AML-193 (cell line): Measurements from ENCODE around the gene HBA1.
"Not testable (repeated sequence)": the region's sequence is repeated elsewhere in the genome, so short reads cannot be mapped to it uniquely, and the experiment has no call there.

Experiments used
- DNase-seq, 2 experiments: peaks; one replicate each; lab custom pipeline; 2025; lab: John Stamatoyannopoulos, UW

HBA1 gene

DNA sequence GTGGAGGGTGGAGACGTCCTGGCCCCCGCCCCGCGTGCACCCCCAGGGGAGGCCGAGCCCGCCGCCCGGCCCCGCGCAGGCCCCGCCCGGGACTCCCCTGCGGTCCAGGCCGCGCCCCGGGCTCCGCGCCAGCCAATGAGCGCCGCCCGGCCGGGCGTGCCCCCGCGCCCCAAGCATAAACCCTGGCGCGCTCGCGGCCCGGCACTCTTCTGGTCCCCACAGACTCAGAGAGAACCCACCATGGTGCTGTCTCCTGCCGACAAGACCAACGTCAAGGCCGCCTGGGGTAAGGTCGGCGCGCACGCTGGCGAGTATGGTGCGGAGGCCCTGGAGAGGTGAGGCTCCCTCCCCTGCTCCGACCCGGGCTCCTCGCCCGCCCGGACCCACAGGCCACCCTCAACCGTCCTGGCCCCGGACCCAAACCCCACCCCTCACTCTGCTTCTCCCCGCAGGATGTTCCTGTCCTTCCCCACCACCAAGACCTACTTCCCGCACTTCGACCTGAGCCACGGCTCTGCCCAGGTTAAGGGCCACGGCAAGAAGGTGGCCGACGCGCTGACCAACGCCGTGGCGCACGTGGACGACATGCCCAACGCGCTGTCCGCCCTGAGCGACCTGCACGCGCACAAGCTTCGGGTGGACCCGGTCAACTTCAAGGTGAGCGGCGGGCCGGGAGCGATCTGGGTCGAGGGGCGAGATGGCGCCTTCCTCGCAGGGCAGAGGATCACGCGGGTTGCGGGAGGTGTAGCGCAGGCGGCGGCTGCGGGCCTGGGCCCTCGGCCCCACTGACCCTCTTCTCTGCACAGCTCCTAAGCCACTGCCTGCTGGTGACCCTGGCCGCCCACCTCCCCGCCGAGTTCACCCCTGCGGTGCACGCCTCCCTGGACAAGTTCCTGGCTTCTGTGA, at the start of gene HBA1:
HBA1 (plus strand) TSS at position 204 of the 906 bp plus-strand sequence; CDS start at position 241, 37 bp downstream.
- not testable (repeated sequence) for DNase-seq

DNA sequence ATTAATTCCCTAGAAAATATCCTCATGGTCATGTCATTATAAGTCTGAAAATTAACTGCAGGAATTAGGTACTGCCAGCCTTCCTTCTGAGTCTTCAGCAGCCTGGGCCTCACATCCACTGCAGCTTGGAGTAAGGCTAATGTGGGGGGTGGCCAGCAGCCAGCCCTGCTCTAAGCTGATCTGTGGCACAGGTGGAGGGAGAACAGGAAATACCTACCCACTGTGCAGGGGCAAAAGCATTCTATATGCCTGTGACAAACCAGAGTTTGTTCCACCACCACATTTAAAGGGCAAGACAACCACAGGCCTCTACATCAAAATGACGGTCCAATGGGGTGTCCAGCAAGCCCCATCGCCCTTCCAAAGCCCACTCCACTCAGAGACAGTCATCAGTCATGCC, 47.4 kb upstream of the HBA1 start:
- no peak for DNase-seq

DNA sequence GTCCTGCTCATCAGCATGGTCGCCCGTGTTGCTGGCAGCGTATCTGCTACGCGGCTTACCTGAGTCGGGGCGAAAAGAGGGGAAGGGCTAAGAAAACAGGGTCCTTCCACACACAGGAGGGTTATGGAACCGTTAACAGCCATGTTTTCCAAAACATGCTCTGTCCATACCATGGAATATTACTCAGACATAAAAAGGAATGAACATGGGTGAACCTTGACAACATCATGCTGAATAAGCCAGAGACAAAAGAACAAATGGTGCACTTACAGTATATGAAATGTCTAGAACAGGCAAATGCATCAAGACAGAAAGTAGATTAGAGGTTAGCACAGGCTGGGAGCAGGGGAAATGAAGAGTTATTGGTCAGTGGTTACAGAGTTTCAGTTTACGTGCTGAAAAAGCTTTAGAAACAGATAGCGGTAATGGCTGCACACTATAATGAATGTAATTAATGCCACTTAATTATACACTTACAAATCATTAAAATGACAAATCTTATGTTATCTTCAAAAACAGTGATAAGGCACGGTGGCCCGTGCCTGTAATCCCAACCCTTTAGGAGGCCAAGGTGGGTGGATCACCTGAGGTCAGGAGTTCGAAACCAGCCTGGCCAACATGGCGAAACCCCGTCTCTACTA, 45.8 kb upstream of the HBA1 start:
- no peak for DNase-seq

DNA sequence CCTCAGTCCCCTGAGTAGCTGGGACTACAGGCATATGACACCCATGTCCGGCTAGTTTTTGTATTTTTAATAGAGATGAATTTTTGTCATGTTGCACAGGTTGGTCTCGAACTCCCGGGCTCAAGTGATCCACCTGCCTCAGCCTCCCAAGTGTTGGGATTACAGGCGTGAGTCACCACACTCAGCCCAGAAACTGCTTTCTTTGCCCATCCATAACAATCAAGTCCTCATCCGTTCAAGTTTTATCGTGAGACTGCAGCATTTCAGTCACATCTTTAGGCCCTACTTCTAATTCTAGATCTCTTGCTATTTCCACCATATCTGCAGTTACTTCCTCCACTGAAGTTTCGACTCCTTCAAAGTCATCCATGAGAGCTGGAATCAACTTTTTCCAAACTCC, 44.4 kb upstream of the HBA1 start:
- no peak for DNase-seq

DNA sequence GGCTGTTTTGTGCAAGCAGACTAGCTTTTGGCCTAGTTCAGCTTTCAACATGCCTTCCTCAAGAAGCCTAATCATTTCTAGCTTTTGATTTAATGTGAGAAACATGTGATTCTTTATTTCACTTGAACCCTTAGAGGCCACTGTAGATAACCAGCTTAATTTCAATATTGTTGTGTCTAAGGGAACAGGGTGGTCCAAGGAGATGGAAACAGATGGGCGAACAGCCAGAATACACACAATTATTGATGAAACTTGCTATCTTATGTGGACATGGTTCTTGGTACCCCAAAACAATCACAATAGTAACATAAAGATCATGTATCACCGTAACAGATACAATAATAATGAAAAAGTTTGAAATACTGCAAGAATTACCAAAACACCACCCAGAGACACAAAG, 42.8 kb upstream of the HBA1 start:
- no peak for DNase-seq

DNA sequence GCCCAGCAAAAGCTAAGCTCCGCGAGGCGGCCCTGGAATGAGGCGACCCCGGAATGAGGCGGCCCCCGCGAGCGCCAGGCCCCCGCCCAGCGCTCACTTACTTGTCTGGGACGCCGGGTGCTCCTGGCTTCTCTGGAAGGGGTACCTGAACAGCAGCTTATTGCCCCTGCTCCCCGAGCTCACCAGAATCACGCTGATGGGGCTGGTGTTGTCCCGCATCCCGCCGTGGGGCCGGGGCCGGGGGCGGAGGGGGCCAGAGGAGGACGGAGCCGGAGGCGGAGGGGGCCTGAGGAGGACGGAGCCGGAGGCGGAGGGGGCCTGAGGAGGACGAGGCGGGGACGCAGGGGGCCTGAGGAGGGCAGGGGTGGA, 38.4 kb upstream of the HBA1 start:
- DNase-seq = no peak

DNA sequence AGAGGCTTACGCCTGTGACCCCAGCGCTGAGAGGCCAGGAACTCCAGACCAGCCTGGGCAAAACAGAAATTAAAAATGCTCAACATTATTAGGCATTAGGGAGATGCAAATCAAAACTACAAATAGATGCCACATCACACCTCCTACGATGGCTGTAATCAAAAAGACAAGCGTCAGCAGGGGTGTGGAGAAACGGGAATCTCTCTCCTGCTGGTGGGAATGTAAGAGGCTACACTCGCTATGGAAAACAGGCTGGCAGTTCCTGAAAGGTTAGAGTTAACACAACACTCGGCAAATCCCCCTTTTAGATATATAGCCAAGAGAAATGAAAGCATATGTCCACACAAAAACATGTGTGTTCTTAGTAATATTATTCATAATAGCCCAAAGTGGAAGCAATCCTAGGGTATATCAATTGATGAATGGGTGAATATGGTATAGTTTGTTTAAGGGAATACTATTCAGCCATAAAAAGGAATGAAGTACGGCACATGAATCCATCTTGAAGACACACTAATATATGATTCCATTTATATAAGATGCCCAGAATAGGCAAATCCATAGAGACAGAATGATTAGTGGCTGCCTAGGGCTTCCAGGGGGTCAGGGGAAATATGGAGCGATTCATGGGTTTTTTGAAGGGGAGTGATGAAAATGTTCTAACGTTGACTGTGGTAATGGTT, 36.2 kb upstream of the HBA1 start:
- DNase-seq = no peak

DNA sequence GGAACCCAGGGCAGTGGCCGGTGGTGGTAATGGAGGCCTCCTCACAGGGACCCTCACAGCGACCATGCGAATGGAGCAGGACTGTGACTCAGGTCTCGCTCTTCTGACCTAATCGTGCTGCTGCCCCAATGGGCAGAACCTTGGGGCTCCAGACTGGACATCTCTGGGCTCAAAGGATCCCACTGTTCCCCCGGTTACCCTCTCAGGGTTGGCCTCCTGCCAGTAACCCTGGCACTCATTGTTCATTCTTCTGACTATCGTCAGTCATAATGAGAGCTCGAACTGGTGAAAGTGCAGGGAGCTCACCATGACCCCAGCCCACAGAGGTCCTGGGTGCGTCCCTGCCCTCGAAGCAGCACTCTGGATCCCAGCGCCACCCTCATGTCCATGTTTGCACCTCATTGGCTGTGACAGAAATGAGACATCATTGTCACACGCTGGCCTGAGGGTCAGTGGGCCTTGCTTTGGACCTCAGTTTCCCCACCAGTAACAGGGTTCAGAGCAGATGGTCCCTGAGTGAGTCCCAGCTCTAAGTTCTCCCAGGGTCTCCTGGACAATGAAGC, 34.0 kb upstream of the HBA1 start:
- no peak for DNase-seq

DNA sequence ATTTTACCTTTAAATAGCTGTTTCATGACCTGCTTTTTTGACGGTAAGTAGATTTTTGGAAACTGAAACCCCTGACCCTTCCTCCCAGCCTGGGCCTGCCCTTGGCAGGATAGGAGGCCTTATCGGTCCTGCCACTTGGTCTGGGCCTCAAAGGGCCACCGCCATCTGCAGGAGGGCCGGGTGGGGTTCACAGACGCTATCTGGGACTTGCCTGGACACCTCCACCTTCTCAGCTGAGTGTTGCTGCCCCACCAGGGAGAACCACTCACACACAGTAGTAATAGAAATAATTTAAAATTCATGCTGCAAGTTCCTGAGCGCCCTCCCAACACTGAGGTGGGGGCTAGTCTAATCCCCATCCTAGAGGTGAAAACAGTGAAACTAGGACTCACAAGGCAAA, 33.4 kb upstream of the HBA1 start:
- DNase-seq = no peak

DNA sequence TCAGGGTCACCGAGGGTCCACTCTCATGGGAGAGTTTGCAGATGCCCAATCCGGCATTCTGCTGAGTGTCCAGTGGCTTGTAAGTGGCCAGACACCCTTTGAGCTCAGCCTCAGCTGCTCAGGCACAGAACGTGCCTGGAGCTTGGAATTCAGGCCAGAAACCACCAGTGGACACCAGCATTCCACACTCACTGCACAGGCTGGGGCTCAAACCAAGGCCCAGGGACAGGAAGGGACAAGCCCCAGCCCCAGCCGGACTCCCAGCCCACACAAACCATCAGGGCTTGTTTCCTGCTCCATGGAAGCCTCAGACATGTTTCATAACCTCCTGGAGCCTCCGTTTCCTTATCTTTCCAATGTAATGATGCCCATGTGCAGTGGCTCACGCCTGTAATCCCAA, 33.0 kb upstream of the HBA1 start:
- DNase-seq = no peak

DNA sequence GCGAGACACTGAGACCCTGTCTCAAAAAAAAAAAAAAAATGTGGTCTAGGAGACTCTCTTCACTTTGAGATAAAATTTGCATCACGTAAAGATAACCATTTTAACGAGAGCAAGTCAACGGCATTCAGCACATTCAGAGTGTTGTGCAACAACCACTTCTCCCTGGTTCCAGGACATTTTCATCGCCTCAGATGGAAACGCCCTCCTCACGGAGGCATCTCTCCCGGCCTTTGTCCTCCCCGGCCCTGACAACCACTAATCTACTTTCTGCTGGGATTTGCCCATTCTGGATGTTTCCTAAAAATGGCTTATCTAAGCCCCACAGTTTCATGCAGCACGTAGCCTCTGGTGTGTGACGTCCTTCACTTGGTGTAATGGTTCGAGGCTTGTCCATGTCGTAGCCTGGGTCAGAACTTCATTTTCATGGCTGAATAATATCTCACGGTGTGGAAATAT, 31.7 kb upstream of the HBA1 start:
- no peak for DNase-seq

DNA sequence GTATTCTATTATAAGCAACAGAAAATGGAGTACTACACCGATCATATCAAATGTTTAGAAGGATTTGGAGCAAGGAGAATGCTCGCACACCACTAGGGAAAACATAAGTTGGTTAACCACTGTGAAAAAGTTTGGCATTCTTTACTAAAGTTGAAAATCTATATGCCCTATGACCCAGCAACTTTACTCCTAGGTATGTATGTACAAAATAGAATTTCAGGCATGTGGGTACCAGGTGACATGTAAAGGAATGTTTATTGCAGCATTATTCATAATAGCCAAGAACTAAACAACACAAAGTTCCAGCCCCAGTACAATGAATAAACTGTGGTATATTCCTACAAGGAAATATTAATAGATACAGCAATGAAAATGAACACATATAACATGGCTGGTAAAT, 29.8 kb upstream of the HBA1 start:
- DNase-seq = no peak

DNA sequence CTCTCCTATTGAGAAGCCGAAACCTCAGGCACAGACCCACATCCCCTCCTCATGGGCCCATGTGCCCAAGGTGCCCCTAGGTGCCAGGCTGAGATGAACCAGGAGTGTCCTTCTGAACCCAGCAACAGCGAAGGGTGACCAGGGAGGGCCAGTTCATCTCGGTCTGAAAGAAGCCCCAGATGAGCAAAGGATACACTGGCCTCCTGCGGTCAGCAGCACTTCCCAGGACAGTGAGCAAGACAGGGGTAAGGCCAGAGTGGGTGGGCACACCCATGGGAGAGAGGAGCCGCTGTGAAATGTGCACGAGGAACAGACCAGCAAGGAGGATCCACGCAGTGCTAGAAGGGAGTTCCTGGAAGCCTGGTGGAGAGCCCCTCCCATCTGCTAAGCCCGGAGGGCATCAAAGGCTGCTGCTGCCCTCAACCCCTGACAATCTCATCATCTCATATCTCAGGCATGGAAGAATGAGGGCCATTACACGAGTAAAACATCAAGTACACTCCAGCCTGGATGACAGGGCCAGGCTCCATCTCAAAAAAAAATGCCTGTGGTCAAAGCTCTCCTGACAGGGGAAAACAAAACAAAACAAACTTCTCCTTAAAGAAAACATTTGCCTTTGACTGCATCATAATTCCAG, 27.3 kb upstream of the HBA1 start:
- no peak for DNase-seq

DNA sequence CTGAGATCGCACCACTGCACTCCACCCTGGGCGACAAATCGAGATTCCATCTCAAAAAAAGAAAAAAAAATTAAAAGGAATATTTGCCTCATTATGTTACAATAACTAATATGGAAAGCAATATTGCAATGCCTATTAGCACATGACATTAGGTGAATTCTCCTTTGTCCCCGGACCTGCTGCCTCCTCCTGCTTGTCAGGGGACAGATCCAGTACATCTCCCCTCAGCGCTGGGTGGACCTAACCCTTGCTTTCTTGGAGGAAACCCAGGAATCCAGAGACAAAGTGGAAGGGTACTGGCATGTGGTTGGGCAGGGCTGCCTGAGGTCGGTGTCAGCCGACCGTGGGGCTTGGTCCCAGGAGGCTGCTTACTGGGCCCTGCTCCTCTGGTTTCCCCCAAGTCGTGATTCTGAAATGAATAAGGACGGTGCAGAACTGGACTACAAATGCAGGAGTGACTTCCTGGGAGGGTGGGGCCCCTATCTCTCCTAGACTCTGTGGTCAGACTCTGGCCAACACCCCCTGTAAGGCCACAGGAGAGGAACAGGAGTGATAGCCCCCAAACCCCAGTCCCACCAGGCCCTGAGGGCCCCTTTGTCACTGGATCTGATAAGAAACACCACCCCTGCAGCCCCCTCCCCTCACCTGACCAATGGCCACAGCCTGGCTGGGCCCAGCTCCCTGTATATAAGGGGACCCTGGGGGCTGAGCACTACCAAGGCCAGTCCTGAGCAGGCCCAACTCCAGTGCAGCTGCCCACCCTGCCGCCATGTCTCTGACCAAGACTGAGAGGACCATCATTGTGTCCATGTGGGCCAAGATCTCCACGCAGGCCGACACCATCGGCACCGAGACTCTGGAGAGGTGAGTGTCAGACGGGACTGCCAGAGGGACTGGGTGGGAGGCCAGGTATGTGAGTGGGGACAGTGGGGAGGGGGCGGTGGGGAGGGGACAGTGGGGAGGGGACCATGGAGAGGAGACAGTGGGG, 24.0 kb upstream of the HBA1 start, which contains the start of gene HBZ:
HBZ (plus strand) TSS at position 504 of the 988 bp plus-strand sequence; CDS start at position 770, 266 bp downstream.
- DNase-seq = no peak

DNA sequence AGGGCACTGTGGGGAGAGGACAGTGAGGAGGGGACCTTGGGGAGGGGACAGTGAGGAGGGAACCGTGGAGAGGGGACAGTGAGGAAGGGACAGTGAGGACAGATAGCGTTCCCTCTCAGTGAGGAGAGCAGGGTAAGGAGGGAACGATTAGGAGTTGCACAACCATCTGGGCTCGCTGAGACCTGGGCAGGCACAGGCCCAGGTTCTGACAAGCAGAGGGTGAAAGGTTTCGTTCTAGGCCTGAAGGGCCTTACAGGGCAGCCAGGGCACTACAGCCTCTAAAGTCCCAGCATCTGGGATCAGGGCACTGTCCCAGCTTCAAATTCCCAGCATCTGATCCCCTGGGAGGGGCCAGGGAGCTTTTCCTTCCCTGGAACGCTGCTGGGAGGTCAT, 23.4 kb upstream of the HBA1 start:
- not testable (repeated sequence) for DNase-seq

DNA sequence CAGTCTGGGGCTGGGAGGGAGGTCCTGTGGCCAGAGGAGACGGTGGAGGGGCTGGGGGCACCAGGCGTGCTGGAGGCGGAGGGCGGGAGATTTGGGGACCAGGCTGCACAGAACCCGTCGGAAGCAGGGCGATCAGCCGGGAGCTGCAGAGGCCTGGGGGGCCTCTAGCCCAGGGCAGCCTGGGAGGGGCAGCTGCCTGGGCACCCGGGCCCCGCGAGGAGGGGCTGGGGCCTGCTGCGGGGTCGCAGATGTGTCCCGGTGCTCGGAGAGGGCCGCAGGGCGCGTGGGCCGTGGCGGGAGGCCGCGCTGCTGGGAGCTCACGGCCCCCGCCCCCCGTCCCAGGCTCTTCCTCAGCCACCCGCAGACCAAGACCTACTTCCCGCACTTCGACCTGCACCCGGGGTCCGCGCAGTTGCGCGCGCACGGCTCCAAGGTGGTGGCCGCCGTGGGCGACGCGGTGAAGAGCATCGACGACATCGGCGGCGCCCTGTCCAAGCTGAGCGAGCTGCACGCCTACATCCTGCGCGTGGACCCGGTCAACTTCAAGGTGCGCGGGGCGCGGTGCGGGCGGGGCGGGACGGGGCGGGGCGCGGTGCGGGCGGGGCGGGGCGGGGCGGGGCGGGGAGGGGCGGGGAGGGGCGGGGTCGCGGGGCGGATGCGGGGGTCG, 22.8 kb upstream of the HBA1 start:
- not testable (repeated sequence) for DNase-seq

DNA sequence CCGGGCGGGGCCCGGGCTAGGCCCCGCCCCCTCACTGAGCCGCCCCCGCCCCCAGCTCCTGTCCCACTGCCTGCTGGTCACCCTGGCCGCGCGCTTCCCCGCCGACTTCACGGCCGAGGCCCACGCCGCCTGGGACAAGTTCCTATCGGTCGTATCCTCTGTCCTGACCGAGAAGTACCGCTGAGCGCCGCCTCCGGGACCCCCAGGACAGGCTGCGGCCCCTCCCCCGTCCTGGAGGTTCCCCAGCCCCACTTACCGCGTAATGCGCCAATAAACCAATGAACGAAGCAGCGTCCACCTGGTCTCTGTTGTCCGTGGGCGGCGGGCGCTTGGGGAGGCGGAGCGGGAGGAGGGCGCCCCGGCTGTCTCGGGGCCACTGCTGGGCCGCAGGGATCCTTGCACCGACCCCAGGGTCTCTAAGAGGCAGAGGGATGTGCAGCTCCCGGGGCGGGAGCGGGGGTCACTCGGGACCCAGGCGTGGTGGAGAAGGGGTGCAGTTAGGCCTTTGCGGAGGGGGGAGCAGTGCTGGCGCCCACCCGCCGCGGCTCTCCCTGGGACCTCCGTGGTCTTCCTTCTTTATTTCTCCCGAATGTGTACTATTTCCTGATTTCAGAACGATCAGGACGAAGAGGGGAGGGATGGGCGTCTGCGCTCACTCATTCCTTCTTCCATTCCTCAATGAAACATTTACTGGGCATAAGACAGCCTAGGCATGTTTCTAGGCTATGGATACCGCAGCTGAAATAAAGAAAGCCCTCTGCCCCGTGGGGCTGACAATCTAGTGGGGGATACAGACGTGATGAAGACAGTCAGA, 22.1 kb upstream of the HBA1 start:
- no peak for DNase-seq

DNA sequence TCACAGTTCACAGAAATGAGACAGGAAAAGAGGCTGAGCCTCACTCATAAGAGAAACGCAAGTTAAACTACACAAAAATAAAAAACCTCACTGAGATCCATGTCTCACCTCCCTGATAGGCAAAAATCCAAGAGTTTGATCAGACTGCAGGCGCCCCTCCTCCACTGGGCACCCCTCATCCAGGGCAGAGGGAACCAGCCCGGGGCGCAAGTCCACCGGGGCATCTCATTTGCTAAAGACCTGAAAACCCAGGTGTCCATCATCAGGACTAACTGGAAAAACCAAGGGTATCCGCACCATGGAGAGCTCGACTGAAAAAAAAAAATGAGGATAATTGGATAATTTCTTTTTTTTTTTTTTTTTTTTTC, 21.5 kb upstream of the HBA1 start:
- no peak for DNase-seq

DNA sequence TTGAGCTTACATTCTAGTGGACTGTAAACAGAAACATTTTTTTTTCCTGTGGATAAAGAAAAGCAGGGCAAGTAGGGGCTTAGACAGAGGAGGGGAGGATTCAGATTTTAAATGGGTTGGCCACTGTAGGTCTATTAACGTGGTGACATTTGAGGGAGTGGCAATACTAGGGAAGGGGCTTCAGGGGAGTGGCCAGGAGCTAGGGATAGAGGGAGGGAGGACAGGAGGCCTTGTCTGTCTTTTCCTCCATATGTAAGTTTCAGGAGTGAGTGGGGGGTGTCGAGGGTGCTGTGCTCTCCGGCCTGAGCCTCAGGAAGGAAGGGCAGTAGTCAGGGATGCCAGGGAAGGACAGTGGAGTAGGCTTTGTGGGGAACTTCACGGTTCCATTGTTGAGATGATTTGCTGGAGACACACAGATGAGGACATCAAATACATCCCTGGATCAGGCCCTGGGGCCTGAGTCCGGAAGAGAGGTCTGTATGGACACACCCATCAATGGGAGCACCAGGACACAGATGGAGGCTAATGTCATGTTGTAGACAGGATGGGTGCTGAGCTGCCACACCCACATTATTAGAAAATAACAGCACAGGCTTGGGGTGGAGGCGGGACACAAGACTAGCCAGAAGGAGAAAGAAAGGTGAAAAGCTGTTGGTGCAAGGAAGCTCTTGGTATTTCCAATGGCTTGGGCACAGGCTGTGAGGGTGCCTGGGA, 17.2 kb upstream of the HBA1 start:
- no peak for DNase-seq
